B cell (primary cell): ENCODE results near the gene PDX1. TPM values are rescaled to one million over a fixed set of nuclear protein-coding genes. Genes with fewer than 3 reads are reported as not detected.
A peak's percentile ranks its signal among the peaks of the same experiment; 100 is the strongest.

ENCODE experiments used
- ATAC-seq: fragments of 200-7000 bp; cut with Tn5 transposase; one replicate; pipeline ENCODE4 v1.10.0; 2021; ENCODE audit warnings: low read depth, mild to moderate bottlenecking, moderate number of reproducible peaks, moderate library complexity
- CTCF ChIA-PET: fragments of 350-600 bp; sonication (Branson Sonifier 250); formaldehyde crosslinking; loops from one replicate; lab custom pipeline; 2021; ENCODE audit warnings: antibody characterized with exemption, inconsistent platforms; lab: Charles Lee
- POLR2A ChIA-PET: fragments of 350-600 bp; sonication (Branson Sonifier 250); formaldehyde crosslinking; loops from one replicate; lab custom pipeline; 2021; ENCODE audit warnings: antibody characterized with exemption; lab: Charles Lee
- DNase-seq: peaks from one replicate; pipeline ENCODE4 v3.0.0; 2013
- H2AFZ ChIP-seq: 2 replicates; pipeline ENCODE4 v1.6.1; 2012; ENCODE audit warnings: mild to moderate bottlenecking, low read depth, low read length; ENCODE audit not compliant: insufficient read depth, poor library complexity, severe bottlenecking
- H3K27ac ChIP-seq, 2 donors: 1 replicate in 1 of 2; 2 replicates in 1 of 2; pipeline ENCODE4 v1.5.1; 2012 to 2013; ENCODE audit warnings: low read length in 2 of 2, mild to moderate bottlenecking in 2 of 2, moderate library complexity in 1 of 2
- H3K27me3 ChIP-seq, 4 experiments: fragments of 200-600 bp in 1 of 4; sonication (generic) in 1 of 4; replicated peaks in 1 of 4; 1 replicate in 2 of 4; 2 replicates in 2 of 4; pipeline versions ENCODE4 v1.6.1 to v1.7.0; 2013 to 2016; ENCODE audit warnings: low read length in 3 of 4, mild to moderate bottlenecking in 2 of 4, mixed read lengths in 1 of 4, moderate library complexity in 1 of 4; ENCODE audit not compliant: insufficient read depth in 4 of 4, control insufficient read depth in 3 of 4; ENCODE audit errors: control extremely low read depth in 1 of 4
- H3K36me3 ChIP-seq, 2 experiments: replicated peaks in 1 of 2; 1 replicate in 1 of 2; 2 replicates in 1 of 2; pipeline versions ENCODE4 v1.6.1 to v1.7.1; 2013; ENCODE audit warnings: low read length in 1 of 2; ENCODE audit not compliant: insufficient read depth in 2 of 2, control insufficient read depth in 1 of 2; ENCODE audit errors: control extremely low read depth in 1 of 2, extremely low read depth in 1 of 2
- H3K4me1 ChIP-seq, 2 donors: fragments of 200-600 bp in 1 of 2; sonication (generic) in 1 of 2; 1 replicate in 1 of 2; 2 replicates in 1 of 2; pipeline versions ENCODE4 v1.5.1 to v1.6.1; 2013 to 2017; ENCODE audit warnings: low read length in 2 of 2; ENCODE audit not compliant: control insufficient read depth in 2 of 2, insufficient read depth in 2 of 2
- H3K4me2 ChIP-seq: replicated peaks from 2 replicates; pipeline ENCODE3; 2012; ENCODE audit warnings: mild to moderate bottlenecking, low read depth, low read length; ENCODE audit not compliant: poor library complexity, severe bottlenecking
- H3K4me3 ChIP-seq, 5 experiments: fragments of 200-600 bp in 1 of 5; sonication (generic) in 1 of 5; 1 replicate in 3 of 5; 2 replicates in 2 of 5; pipeline versions ENCODE4 v1.5.1 to v1.7.0; 2011 to 2016; ENCODE audit warnings: low read length in 4 of 5, mild to moderate bottlenecking in 4 of 5, low read depth in 2 of 5, control low read depth in 1 of 5, moderate library complexity in 1 of 5; ENCODE audit not compliant: insufficient read depth in 1 of 5; ENCODE audit errors: control extremely low read depth in 1 of 5, extremely low read depth in 1 of 5
- H3K79me2 ChIP-seq: fragments of 200-600 bp; sonication (generic); one replicate; pipeline ENCODE4 v1.6.0; 2016; ENCODE audit warnings: low read length; ENCODE audit not compliant: control insufficient read depth, insufficient read depth
- H3K9ac ChIP-seq: fragments of 200-600 bp; sonication (generic); 2 replicates; pipeline ENCODE4 v1.6.1; 2017; ENCODE audit warnings: mild to moderate bottlenecking, low read length, moderate library complexity
- H3K9me3 ChIP-seq, 3 donors: one replicate each; pipeline versions ENCODE4 v1.6.1 to v1.7.1; 2013; ENCODE audit warnings: low read length in 2 of 3; ENCODE audit not compliant: control insufficient read depth in 2 of 3, insufficient read depth in 1 of 3; ENCODE audit errors: control extremely low read depth in 1 of 3
- H4K20me1 ChIP-seq: 2 replicates; pipeline ENCODE4 v1.6.0; 2012; ENCODE audit warnings: mild to moderate bottlenecking, low read length; ENCODE audit not compliant: insufficient read depth, control insufficient read depth, poor library complexity, severe bottlenecking
- H3K27ac Mint-ChIP-seq: one replicate; pipeline ENCODE4 v1.8.0; 2021; ENCODE audit warnings: mixed read lengths
- H3K27me3 Mint-ChIP-seq: one replicate; pipeline ENCODE4 v1.8.0; 2021; ENCODE audit warnings: mixed read lengths
- H3K4me1 Mint-ChIP-seq: one replicate; pipeline ENCODE4 v1.8.0; 2021; ENCODE audit warnings: mixed read lengths
- H3K4me3 Mint-ChIP-seq: one replicate; pipeline ENCODE4 v1.8.0; 2021; ENCODE audit warnings: mixed read lengths
- H3K9me3 Mint-ChIP-seq: one replicate; pipeline ENCODE4 v1.8.0; 2022; ENCODE audit warnings: mixed read lengths; ENCODE audit not compliant: insufficient read depth
- EZH2 ChIP-seq: IDR thresholded peaks from 2 replicates; pipeline ENCODE4 v1.6.1; 2012; ENCODE audit warnings: borderline replicate concordance, low read depth, mild to moderate bottlenecking, moderate library complexity, low read length; ENCODE audit not compliant: insufficient read depth, poor library complexity, severe bottlenecking
- WGBS: methylation state at CpG from one replicate; pipeline ENCODE4 v1.1.5; 2013; ENCODE audit warnings: missing lambda C conversion rate; ENCODE audit not compliant: insufficient coverage; 5-methylcytosine and 5-hydroxymethylcytosine counted together
- intact Hi-C: fragments of 100-400 bp; cut with micrococcal nuclease; formaldehyde crosslinking; loops from one replicate; pipeline ENCODE4 v1.10.0; 2022
- polyA plus RNA-seq: library from polyadenylated mRNA; depleted of rRNA; stranded (reverse); fragments of >200 nt; gene quantifications from 2 replicates; pipeline ENCODE4 v1.2.3, GENCODE V29; 2012
- total RNA-seq, 2 donors: library from RNA; stranded (reverse); fragments of 120-200 nt in 1 of 2; gene quantifications; 1 replicate in 1 of 2; 2 replicates in 1 of 2; pipeline versions ENCODE4 v1.2.3 to v1.2.4, GENCODE V29; 2013 to 2022
- TF ChIP-seq, protein P1 (sequence below): fragments of 200-600 bp; IDR thresholded peaks from one replicate; pipeline ENCODE4 v1.8.0; 2022; ENCODE audit warnings: antibody characterized with exemption, mild to moderate bottlenecking

Gene PDX1
- total and polyA plus RNA-seq, 2 donors (not counting 1 experiment from before 2014, with no cell fraction given) = not detected

DNA sequence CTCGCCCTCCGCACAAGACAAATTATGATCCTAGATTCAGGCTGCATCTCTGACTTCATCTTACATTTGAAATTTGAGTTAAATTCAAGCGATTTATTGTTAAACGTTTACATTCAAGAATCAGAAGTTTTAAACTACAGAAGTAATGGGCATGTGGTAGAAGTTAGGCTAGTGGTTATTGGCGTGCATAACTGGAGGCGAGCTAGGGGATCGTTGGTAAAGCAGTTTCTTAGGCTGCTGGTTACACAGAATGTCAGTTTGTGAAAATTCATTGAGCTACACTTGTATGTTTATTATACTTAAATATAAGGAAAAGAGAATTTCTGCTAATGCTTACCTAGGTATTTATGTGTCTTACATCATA is 50.0 kb downstream of the PDX1 start:
- ChIA-PET CTCF (interaction anchor here (0.5 to 3.4 kb wide), 6 partner anchors 11 to 995 kb away, joined by 3 to 15 read pairs (median 4); no protein-coding TSS in a partner anchor), POLR2A (no interaction called here)
- Mint-ChIP-seq H3K27ac (no peak overlapping the region), H3K4me1 (peaks cover 34% of the 10 kb centered on the region), H3K27me3 (peaks cover 76% of the 10 kb centered on the region), H3K9me3 (no peaks in the 10 kb centered on the region), H3K4me3 (peak overlapping the region; percentile 76)
- no peak overlapping the region for H3K27ac ChIP-seq
- no peak overlapping the region for H2AFZ ChIP-seq
- H3K79me2 ChIP-seq = no peaks in the 10 kb centered on the region
- no peaks in the 10 kb centered on the region for H4K20me1 ChIP-seq
- peaks cover 43 to 56% of the 10 kb centered on the region in 2 donors for H3K4me1 ChIP-seq
- H3K4me3 ChIP-seq = no peak overlapping the region
- DNase-seq = no peak
- intact Hi-C loops = loop anchor here (5.0 kb wide), 1 partner anchor 48 kb away; no protein-coding TSS in a partner anchor
- peaks cover 0 to 58% (median 0%) of the 10 kb centered on the region in 3 donors for H3K9me3 ChIP-seq
- no peaks in the 10 kb centered on the region for H3K36me3 ChIP-seq
- no peak overlapping the region for H3K9ac ChIP-seq
- ATAC-seq = no peak
- no CpG with 5 or more reads among the region's 7 CpGs for WGBS
- TF ChIP-seq EZH2 = no peak
- TF ChIP-seq, protein P1, sequence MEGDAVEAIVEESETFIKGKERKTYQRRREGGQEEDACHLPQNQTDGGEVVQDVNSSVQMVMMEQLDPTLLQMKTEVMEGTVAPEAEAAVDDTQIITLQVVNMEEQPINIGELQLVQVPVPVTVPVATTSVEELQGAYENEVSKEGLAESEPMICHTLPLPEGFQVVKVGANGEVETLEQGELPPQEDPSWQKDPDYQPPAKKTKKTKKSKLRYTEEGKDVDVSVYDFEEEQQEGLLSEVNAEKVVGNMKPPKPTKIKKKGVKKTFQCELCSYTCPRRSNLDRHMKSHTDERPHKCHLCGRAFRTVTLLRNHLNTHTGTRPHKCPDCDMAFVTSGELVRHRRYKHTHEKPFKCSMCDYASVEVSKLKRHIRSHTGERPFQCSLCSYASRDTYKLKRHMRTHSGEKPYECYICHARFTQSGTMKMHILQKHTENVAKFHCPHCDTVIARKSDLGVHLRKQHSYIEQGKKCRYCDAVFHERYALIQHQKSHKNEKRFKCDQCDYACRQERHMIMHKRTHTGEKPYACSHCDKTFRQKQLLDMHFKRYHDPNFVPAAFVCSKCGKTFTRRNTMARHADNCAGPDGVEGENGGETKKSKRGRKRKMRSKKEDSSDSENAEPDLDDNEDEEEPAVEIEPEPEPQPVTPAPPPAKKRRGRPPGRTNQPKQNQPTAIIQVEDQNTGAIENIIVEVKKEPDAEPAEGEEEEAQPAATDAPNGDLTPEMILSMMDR = no peak
- peak overlapping the region; percentile 78 for H3K4me2 ChIP-seq
- H3K27me3 ChIP-seq = peaks cover 0 to 92% (median 70%) of the 10 kb centered on the region in 4 experiments

DNA sequence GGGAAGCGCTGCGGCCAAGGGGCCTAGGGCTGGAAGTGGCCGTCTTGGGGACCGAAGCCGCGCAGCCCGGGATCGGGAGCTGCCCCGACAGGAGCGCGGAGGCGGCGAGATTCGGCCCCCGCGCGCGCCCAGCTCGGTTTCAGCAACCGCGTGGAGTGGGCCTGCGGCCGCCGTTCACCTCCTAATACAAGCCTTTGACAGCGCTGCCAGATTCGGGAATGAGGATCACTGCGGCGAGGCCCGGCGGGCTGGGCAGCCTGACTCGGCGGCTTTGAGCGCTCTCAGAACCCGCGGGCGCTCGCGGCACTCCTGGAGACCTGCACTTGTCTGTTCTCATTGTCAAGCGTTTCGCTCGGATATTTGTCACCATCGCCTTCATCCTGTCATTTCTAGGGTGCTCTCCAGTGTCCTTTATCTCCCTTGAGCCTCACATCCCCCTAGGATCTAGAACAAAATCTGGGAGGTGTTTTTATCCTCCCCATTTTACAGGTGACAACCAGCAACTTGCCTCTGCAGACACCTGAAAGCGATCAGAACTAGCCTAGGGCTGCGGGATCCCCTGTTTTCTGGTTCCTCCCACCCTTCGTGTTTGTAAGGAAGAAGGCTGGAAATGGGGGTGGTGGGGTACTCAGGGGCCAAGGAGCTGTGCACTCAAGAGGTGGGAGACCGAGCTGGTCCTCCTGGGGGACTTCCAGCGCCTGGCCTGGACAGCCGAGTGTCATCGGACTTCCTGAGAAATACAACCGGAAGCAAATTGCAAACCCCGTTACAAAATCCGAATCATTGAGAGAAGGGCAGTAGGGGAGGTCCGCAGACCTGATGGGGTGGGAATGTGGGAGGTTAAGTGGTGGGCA is 50.8 kb downstream of the PDX1 start:
- TF ChIP-seq EZH2 = no peak
- TF ChIP-seq, protein P1 = no peak
- peak overlapping the region; percentile 8 for H3K4me3 Mint-ChIP-seq
- H3K36me3 ChIP-seq = no peaks in the 10 kb centered on the region
- POLR2A ChIA-PET = no interaction called here
- H3K4me1 ChIP-seq = peaks cover 48 to 61% of the 10 kb centered on the region in 2 donors
- CTCF ChIA-PET = interaction anchor here (0.5 to 3.4 kb wide), 6 partner anchors 10 to 996 kb away, joined by 3 to 15 read pairs (median 3); no protein-coding TSS in a partner anchor
- 8% methylated on average over 46 of the region's 53 CpGs for WGBS
- peaks cover 39% of the 10 kb centered on the region for H3K4me1 Mint-ChIP-seq
- ATAC-seq = no peak
- H3K27me3 ChIP-seq = peaks cover 0 to 91% (median 69%) of the 10 kb centered on the region in 4 experiments
- peaks cover 0 to 55% (median 0%) of the 10 kb centered on the region in 3 donors for H3K9me3 ChIP-seq
- peaks cover 76% of the 10 kb centered on the region for H3K27me3 Mint-ChIP-seq
- H4K20me1 ChIP-seq = no peaks in the 10 kb centered on the region
- H2AFZ ChIP-seq = no peak overlapping the region
- no peak overlapping the region for H3K27ac Mint-ChIP-seq
- no peak overlapping the region for H3K27ac ChIP-seq
- H3K79me2 ChIP-seq = no peaks in the 10 kb centered on the region
- DNase-seq = peak; percentile 38
- peak overlapping the region; percentile 22 for H3K4me2 ChIP-seq
- H3K4me3 ChIP-seq = no peak overlapping the region
- intact Hi-C loops = no loop called here
- H3K9ac ChIP-seq = no peak overlapping the region
- no peaks in the 10 kb centered on the region for H3K9me3 Mint-ChIP-seq
